ENCODE results near the gene SLIT1. TPM values are rescaled to one million over a fixed set of nuclear protein-coding genes. Genes with fewer than 3 reads are reported as not detected.

Gene SLIT1
- total RNA-seq, 1 donor from 2014 or later, result not detected

- intact Hi-C loops (cut with DNase I), result no loop called here
- no peaks in the 10 kb centered on the region for H3K36me3 ChIP-seq
- no peak overlapping the region for H3K27ac ChIP-seq
- no peak for DNase-seq (ENCODE audit: low spot score in 2 of 2)
- no peak overlapping the region for H3K4me3 ChIP-seq
- H3K4me1 ChIP-seq, result peaks cover 3 to 29% of the 10 kb centered on the region in 2 donors
- H3K27me3 ChIP-seq, result no peaks in the 10 kb centered on the region
- no peaks in the 10 kb centered on the region for H3K9me3 ChIP-seq
- no peak for TF ChIP-seq CTCF (IDR thresholded peaks at IDR 0.05)
Measured at GRCh38 chr10:96992721-96993120, 193.0 kb downstream of the SLIT1 start.

- peak overlapping the region; percentile 50 to 54 for H3K27ac ChIP-seq
Measured at GRCh38 chr10:96991313-96991841, 194.4 kb downstream of the SLIT1 start.

GRCh38 chr10:96988426-96988825 is 197.3 kb downstream of the SLIT1 start:
- Histone ChIP-seq H3K27ac (peak overlapping the region; percentile 41 to 55), H3K9me3 (no peaks in the 10 kb centered on the region), H3K4me3 (no peak overlapping the region), H3K36me3 (no peaks in the 10 kb centered on the region), H3K4me1 (peaks cover 3 to 25% of the 10 kb centered on the region in 2 donors), H3K27me3 (no peaks in the 10 kb centered on the region)
- no peak for TF ChIP-seq CTCF (IDR thresholded peaks at IDR 0.05)
- intact Hi-C loops (cut with DNase I), result no loop called here
- no peak for DNase-seq (ENCODE audit: low spot score in 2 of 2)

More at GRCh38 chr10:96991313-96991841, 194.4 kb downstream of the SLIT1 start:
- Histone ChIP-seq H3K4me1 (peaks cover 3 to 27% of the 10 kb centered on the region in 2 donors), H3K36me3 (no peaks in the 10 kb centered on the region), H3K9me3 (no peaks in the 10 kb centered on the region), H3K4me3 (no peak overlapping the region), H3K27me3 (no peaks in the 10 kb centered on the region)
- DNase-seq (ENCODE audit: low spot score in 2 of 2), result no peak
- intact Hi-C loops (cut with DNase I), result no loop called here
- TF ChIP-seq CTCF (IDR thresholded peaks at IDR 0.05), result no peak

GRCh38 chr10:96987842-96988175 is 197.9 kb downstream of the SLIT1 start:
- Histone ChIP-seq H3K27me3 (no peaks in the 10 kb centered on the region), H3K4me1 (peaks cover 3 to 25% of the 10 kb centered on the region in 2 donors), H3K9me3 (no peaks in the 10 kb centered on the region), H3K4me3 (no peak overlapping the region), H3K27ac (no peak overlapping the region), H3K36me3 (no peaks in the 10 kb centered on the region)
- no peak for TF ChIP-seq CTCF (IDR thresholded peaks at IDR 0.05)
- DNase-seq (ENCODE audit: low spot score in 2 of 2), result no peak
- intact Hi-C loops (cut with DNase I), result no loop called here

GRCh38 chr10:96987141-96987841 is 198.5 kb downstream of the SLIT1 start:
- TF ChIP-seq CTCF (IDR thresholded peaks at IDR 0.05), result no peak
- Histone ChIP-seq H3K27me3 (no peaks in the 10 kb centered on the region), H3K4me3 (no peak overlapping the region), H3K36me3 (peaks cover 0 to 3% of the 10 kb centered on the region in 2 donors), H3K4me1 (peaks cover 3 to 25% of the 10 kb centered on the region in 2 donors), H3K27ac (no peak overlapping the region), H3K9me3 (no peaks in the 10 kb centered on the region)
- intact Hi-C loops (cut with DNase I), result no loop called here
- DNase-seq (ENCODE audit: low spot score in 2 of 2), result no peak
